Type B pancreatic cell (in vitro differentiated cells): ENCODE data around the gene SYPL1. TPM values are rescaled to one million over a fixed set of nuclear protein-coding genes. Genes with fewer than 3 reads are reported as not detected.

Source experiments
- DNase-seq: peaks from one replicate; pipeline ENCODE4 v3.0.0; 2021; ENCODE audit warnings: mixed read lengths; ENCODE audit not compliant: unreplicated experiment; ENCODE audit errors: extremely low spot score
- H3K27ac Mint-ChIP-seq: 2 replicates; pipeline ENCODE4 v1.8.0; 2021; ENCODE audit warnings: mild to moderate bottlenecking, mixed read lengths
- H3K27me3 Mint-ChIP-seq: 2 replicates; pipeline ENCODE4 v1.8.0; 2021; ENCODE audit warnings: mixed read lengths
- H3K36me3 Mint-ChIP-seq: 2 replicates; pipeline ENCODE4 v1.8.0; 2021; ENCODE audit warnings: mixed read lengths
- H3K4me1 Mint-ChIP-seq: one replicate; pipeline ENCODE4 v1.8.0; 2021; ENCODE audit warnings: mixed read lengths; ENCODE audit not compliant: unreplicated experiment
- H3K4me3 Mint-ChIP-seq: 2 replicates; pipeline ENCODE4 v1.8.0; 2021; ENCODE audit warnings: mild to moderate bottlenecking, mixed read lengths
- H3K9me3 Mint-ChIP-seq: 2 replicates; pipeline ENCODE4 v1.8.0; 2021; ENCODE audit warnings: mixed read lengths
- CTCF ChIP-seq: fragments of 200-600 bp; sonication (generic); conservative IDR thresholded peaks from 2 replicates; pipeline ENCODE4 v1.5.0; 2021; ENCODE audit warnings: antibody characterized with exemption, mild to moderate bottlenecking
- long read RNA-seq: library from polyadenylated mRNA; unstranded; transcript quantifications from one replicate; pipeline ENCODE4 v2.0.0, GENCODE V29; 2020
- total RNA-seq: library from RNA; stranded (reverse); gene quantifications from 2 replicates; pipeline ENCODE4 v1.2.1, GENCODE V29; 2021; ENCODE audit warnings: low replicate concordance

Gene SYPL1
- 59.0 and 83.6 TPM in 2 replicates for total RNA-seq
- long read RNA-seq, transcript SYPL1-201 (6 exons, 2,127 nt) = minor isoform, 6 of 996 reads
- long read RNA-seq, transcript SYPL1-202 (5 exons, 2,151 nt) = major isoform, 941 of 996 reads
- long read RNA-seq, partial matches to known transcripts = 22 of 996 reads
- long read RNA-seq, other reads (novel, unspliced or antisense) = 24 of 996 reads

- TF ChIP-seq CTCF = no peak
- H3K9me3 Mint-ChIP-seq = no peaks in the 10 kb centered on the region
Observed at GRCh38 chr7:106112118-106112971, at the start of gene SYPL1. Gene SYPL1, minus strand, starts transcription at chr7:106112312. Its CDS starts 104 bp downstream, at chr7:106112208.

DNA sequence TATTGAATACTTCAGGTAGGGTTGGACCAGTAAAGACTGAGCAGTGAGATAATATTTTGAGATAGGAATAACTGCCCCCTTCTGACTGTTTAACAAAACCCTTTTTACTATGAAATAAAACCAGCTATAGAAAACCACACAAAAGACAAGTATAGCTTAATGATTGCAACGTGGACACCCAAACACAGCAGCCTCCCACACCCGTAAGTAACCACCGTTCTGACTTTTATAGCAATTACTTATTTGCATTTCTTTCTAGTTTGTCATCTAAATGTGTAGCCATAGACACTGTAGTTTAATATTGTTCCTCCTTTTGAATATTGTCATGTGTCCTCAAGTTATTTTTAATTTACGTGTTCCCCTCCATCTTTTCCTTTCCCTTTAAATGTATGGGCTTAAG lies 42.9 kb upstream of the SYPL1 start:
- peaks cover 17% of the 10 kb centered on the region for H3K27me3 Mint-ChIP-seq
- H3K4me1 Mint-ChIP-seq = no peaks in the 10 kb centered on the region
- no peak overlapping the region for H3K4me3 Mint-ChIP-seq
- no peak for DNase-seq
- no peaks in the 10 kb centered on the region for H3K9me3 Mint-ChIP-seq
- no peak for TF ChIP-seq CTCF
- H3K36me3 Mint-ChIP-seq = no peaks in the 10 kb centered on the region
- no peak overlapping the region for H3K27ac Mint-ChIP-seq

More at GRCh38 chr7:106112118-106112971, at the start of gene SYPL1:
- peaks cover 21% of the 10 kb centered on the region for H3K4me1 Mint-ChIP-seq
- no peaks in the 10 kb centered on the region for H3K27me3 Mint-ChIP-seq
- H3K27ac Mint-ChIP-seq = peak within 1 kb of the TSS; percentile 91
- DNase-seq = peak; percentile 92
- peak within 1 kb of the TSS; percentile 92 for H3K4me3 Mint-ChIP-seq
- peaks cover 11% of the 10 kb centered on the region for H3K36me3 Mint-ChIP-seq

DNA sequence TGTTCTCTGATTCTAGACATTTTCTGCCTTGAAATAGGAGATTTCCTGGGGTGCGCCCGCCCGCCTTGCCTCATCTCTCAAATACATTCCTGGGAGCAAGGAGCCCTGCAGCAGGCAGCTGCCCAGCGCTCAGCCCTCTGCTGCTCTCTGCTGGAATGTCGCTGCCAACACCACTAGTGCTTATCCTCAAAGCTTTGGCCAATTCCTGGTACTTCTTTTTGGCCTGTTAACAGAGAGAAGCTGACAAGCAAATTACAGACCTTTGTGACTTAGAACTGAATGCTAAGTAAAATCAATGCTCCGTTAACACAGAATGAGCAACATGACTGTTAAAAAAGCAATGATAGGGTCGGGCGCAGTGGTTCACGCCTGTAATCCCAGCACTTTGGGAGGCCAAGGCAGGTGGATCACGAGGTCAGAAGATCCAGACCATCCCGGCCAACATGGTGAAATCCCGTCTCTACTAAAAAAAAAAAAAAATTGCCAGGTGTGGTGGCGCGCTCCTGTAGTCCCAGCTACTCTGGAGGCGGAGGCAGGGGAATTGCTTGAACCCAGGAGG lies 41.9 kb upstream of the SYPL1 start:
- H3K9me3 Mint-ChIP-seq = no peaks in the 10 kb centered on the region
- TF ChIP-seq CTCF = peak; percentile 95
- peak; percentile 85 for DNase-seq
- peaks cover 17% of the 10 kb centered on the region for H3K27me3 Mint-ChIP-seq
- H3K4me3 Mint-ChIP-seq = no peak overlapping the region
- H3K4me1 Mint-ChIP-seq = no peaks in the 10 kb centered on the region
- H3K27ac Mint-ChIP-seq = no peak overlapping the region
- H3K36me3 Mint-ChIP-seq = no peaks in the 10 kb centered on the region

DNA sequence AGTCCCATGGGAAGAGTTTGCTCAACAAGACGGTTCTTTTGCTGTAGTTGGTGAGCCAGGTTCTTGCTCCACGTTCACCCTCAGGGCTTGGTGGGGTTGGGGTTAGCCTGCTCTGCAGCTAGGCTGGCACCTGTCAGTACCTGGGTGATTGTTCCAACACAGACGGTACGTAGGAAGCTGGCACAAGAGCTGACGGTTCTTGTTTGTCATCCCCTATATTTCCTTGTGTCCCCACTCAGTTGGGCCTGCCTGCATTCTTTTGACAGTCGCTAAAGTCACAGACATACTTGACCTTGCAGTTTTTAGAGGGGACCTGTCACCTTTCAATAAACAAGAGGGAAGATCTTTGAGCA lies 40.2 kb upstream of the SYPL1 start:
- H3K4me1 Mint-ChIP-seq = no peaks in the 10 kb centered on the region
- DNase-seq = no peak
- H3K36me3 Mint-ChIP-seq = no peaks in the 10 kb centered on the region
- TF ChIP-seq CTCF = no peak
- H3K9me3 Mint-ChIP-seq = no peaks in the 10 kb centered on the region
- no peak overlapping the region for H3K4me3 Mint-ChIP-seq
- peaks cover 17% of the 10 kb centered on the region for H3K27me3 Mint-ChIP-seq
- H3K27ac Mint-ChIP-seq = no peak overlapping the region

DNA sequence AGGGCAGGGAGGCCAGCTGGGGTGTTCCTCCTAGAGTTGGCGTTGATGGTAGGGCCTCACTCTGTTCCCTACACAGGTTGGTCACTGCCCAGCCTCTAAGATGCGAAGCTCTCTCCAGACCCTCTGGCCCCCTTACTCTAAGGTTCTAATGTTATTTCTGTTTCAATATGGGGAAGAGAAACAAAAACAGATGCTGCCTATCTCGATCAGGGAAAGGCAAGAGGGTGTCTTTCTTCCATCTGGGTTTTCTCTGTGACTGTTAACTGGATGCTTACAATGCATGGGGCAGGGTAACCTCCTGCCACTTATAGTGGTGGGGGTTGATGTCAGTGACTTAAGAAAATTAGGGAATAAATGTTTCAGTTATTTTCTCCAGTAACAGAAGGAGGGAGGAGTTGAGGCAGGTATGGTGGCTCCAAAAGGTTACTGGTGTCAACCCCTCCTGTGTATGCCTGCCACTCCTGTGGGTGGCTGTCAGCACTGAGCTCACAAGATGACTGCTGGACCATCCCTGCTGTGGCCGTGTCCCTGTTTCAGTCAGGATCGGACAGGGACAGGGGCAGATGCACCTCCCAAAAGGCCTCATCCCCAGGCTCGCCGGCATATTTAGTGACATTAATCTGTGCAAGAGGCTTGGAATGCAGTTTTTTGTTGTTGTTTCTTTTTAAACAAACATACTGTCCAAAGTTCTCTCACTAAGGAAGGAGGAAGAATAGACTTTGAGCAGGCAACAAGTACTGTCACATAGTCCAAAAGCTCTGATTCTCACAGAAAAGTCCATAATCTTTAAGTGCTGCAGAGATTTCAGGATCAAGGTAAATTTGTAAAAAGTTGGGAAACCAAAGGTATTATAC lies 39.6 kb upstream of the SYPL1 start:
- peaks cover 17% of the 10 kb centered on the region for H3K27me3 Mint-ChIP-seq
- no peak for TF ChIP-seq CTCF
- no peaks in the 10 kb centered on the region for H3K4me1 Mint-ChIP-seq
- no peak overlapping the region for H3K4me3 Mint-ChIP-seq
- no peaks in the 10 kb centered on the region for H3K9me3 Mint-ChIP-seq
- no peak for DNase-seq
- no peak overlapping the region for H3K27ac Mint-ChIP-seq
- H3K36me3 Mint-ChIP-seq = no peaks in the 10 kb centered on the region
